HG03571 (cell line): ENCODE data around the gene A3GALT2.

Experiments
- ATAC-seq: cut with Tn5 transposase; IDR thresholded peaks from one replicate; pipeline ENCODE4 v1.9.1; 2021; ENCODE audit not compliant: unreplicated experiment

A3GALT2 gene

GRCh38 chr1:33350611-33351280 is 29.8 kb upstream of the A3GALT2 start:
- no peak for ATAC-seq

GRCh38 chr1:33349778-33350610 is 29.1 kb upstream of the A3GALT2 start:
- ATAC-seq: peak; percentile 82

GRCh38 chr1:33349081-33349759 is 28.3 kb upstream of the A3GALT2 start:
- peak; percentile 28 for ATAC-seq

GRCh38 chr1:33348676-33349080 is 27.8 kb upstream of the A3GALT2 start:
- no peak for ATAC-seq

GRCh38 chr1:33348194-33348593 is 27.3 kb upstream of the A3GALT2 start:
- ATAC-seq: no peak

GRCh38 chr1:33347650-33347992 is 26.7 kb upstream of the A3GALT2 start:
- no peak for ATAC-seq

- ATAC-seq: no peak
Observed at GRCh38 chr1:33346927-33347649, 26.2 kb upstream of the A3GALT2 start.

- no peak for ATAC-seq
Observed at GRCh38 chr1:33346533-33346926, 25.6 kb upstream of the A3GALT2 start.

GRCh38 chr1:33344896-33345560 is 24.1 kb upstream of the A3GALT2 start:
- no peak for ATAC-seq

- ATAC-seq: no peak
Observed at GRCh38 chr1:33343539-33343938, 22.6 kb upstream of the A3GALT2 start.

- ATAC-seq: no peak
Observed at GRCh38 chr1:33342041-33342723, 21.3 kb upstream of the A3GALT2 start.

- ATAC-seq: no peak
Observed at GRCh38 chr1:33341190-33341589, 20.3 kb upstream of the A3GALT2 start.

- ATAC-seq: no peak
Observed at GRCh38 chr1:33339413-33339812, 18.5 kb upstream of the A3GALT2 start.

- no peak for ATAC-seq
Observed at GRCh38 chr1:33338440-33339211, 17.7 kb upstream of the A3GALT2 start.

- no peak for ATAC-seq
Observed at GRCh38 chr1:33338048-33338439, 17.1 kb upstream of the A3GALT2 start.

- ATAC-seq: no peak
Observed at GRCh38 chr1:33337441-33337840, 16.5 kb upstream of the A3GALT2 start.

- ATAC-seq: no peak
Observed at GRCh38 chr1:33336580-33336979, 15.7 kb upstream of the A3GALT2 start.

- no peak for ATAC-seq
Observed at GRCh38 chr1:33335020-33335419, 14.1 kb upstream of the A3GALT2 start.

GRCh38 chr1:33334081-33334552 is 13.2 kb upstream of the A3GALT2 start:
- ATAC-seq: no peak
